ENCODE data around the gene SSMEM1. TPM values are rescaled to one million over a fixed set of nuclear protein-coding genes. Genes with fewer than 3 reads are reported as not detected.

Gene SSMEM1
- total RNA-seq, 1 experiment from 2014 or later = not detected

DNA sequence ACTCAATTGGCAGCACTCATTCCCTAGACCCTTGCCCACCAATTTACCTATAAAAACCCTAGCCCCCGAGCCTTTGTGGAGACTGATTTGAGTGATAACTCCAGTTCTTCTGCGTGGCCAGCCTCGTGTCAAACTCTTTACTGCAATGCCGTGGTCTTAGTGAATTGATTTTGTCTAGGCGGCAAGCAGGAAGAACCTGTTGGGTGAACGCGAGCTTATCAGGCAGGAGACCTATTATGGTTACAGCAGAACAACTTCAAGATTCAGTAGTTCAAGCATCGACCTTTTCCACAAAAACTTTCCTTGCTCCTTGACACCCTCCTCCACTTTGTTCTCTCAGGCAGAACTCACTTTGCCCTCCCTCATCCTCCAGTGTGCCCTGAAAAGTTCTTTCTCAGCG is 12.2 kb downstream of the SSMEM1 start:
- Histone ChIP-seq H3K79me2 (ENCODE audit: insufficient read depth, low read length) (no peaks in the 10 kb centered on the region), H3K4me2 (ENCODE audit: insufficient read depth, insufficient read length, low read length) (no peak overlapping the region), H3K14ac (ENCODE audit: insufficient read depth, low read length) (no peak overlapping the region), H3K79me1 (ENCODE audit: insufficient read depth, low read depth, low read length, poor library complexity, severe bottlenecking) (no peaks in the 10 kb centered on the region), H3K56ac (ENCODE audit: insufficient read length, low read depth, low read length) (no peak overlapping the region), H3K9me3 (ENCODE audit: control insufficient read depth, low read depth, low read length) (no peaks in the 10 kb centered on the region), H2AK5ac (ENCODE audit: insufficient read length, low read length) (no peak overlapping the region), H3T11ph (ENCODE audit: low read length) (no peak overlapping the region), H3K4ac (ENCODE audit: low read depth, low read length) (no peak overlapping the region), H3K9ac (ENCODE audit: extremely low read depth, insufficient read length, low read length) (no peak overlapping the region), H2BK20ac (ENCODE audit: low read depth, low read length, poor library complexity, severe bottlenecking) (no peak overlapping the region), H2BK12ac (ENCODE audit: insufficient read length, low read depth, low read length) (no peak overlapping the region), H2BK120ac (ENCODE audit: low read depth, low read length, poor library complexity, severe bottlenecking) (no peak overlapping the region), H4K8ac (replicated peaks; ENCODE audit: insufficient read length, low read depth, low read length) (no peak overlapping the region), H3K23ac (ENCODE audit: insufficient read length, low read depth, low read length) (no peak overlapping the region), H4K20me1 (ENCODE audit: control insufficient read depth, insufficient read depth, insufficient read length) (no peaks in the 10 kb centered on the region), H3K18ac (ENCODE audit: insufficient read length, low read depth, low read length) (no peak overlapping the region), H2BK15ac (ENCODE audit: low read depth, low read length) (no peak overlapping the region), H3K4me1 (ENCODE audit: insufficient read depth, low read length) (no peaks in the 10 kb centered on the region), H3K27me3 (ENCODE audit: insufficient read depth, low read length) (no peaks in the 10 kb centered on the region), H4K91ac (ENCODE audit: insufficient read length, low read depth, low read length) (no peak overlapping the region), H3K23me2 (ENCODE audit: insufficient read length, low read depth, low read length, poor library complexity, severe bottlenecking) (no peaks in the 10 kb centered on the region), H2BK5ac (ENCODE audit: insufficient read length, low read length) (no peak overlapping the region), H3K27ac (ENCODE audit: insufficient read length, low read depth, low read length) (no peak overlapping the region), H4K5ac (ENCODE audit: insufficient read length, low read depth, low read length) (no peak overlapping the region), H2AFZ (ENCODE audit: low read length) (no peak overlapping the region)
- DNase-seq = no peak
- no peak overlapping the region; a peak in 1 of 7 replicates for H3K27ac Mint-ChIP-seq
- WGBS (ENCODE audit: extremely low coverage, insufficient read length, low lambda C conversion rate) = no CpG with 5 or more reads among the region's 9 CpGs
- H3K27me3 Mint-ChIP-seq (ENCODE audit: low read depth) = peaks cover 5% of the 10 kb centered on the region; the same call in 1 of the 2 replicates
- peaks cover 3 to 4% of the 10 kb centered on the region in 2 experiments; a peak in 2 of 4 replicates for H3K4me1 Mint-ChIP-seq
- peaks cover 0 to 7% (median 0%) of the 10 kb centered on the region in 3 experiments; a peak in 2 of 7 replicates for H3K36me3 Mint-ChIP-seq (ENCODE audit: insufficient read depth in 1 of 3, low read depth in 3 of 3)
- no peak overlapping the region for H3K4me3 Mint-ChIP-seq
- TF ChIP-seq, protein P1, sequence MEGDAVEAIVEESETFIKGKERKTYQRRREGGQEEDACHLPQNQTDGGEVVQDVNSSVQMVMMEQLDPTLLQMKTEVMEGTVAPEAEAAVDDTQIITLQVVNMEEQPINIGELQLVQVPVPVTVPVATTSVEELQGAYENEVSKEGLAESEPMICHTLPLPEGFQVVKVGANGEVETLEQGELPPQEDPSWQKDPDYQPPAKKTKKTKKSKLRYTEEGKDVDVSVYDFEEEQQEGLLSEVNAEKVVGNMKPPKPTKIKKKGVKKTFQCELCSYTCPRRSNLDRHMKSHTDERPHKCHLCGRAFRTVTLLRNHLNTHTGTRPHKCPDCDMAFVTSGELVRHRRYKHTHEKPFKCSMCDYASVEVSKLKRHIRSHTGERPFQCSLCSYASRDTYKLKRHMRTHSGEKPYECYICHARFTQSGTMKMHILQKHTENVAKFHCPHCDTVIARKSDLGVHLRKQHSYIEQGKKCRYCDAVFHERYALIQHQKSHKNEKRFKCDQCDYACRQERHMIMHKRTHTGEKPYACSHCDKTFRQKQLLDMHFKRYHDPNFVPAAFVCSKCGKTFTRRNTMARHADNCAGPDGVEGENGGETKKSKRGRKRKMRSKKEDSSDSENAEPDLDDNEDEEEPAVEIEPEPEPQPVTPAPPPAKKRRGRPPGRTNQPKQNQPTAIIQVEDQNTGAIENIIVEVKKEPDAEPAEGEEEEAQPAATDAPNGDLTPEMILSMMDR (conservative IDR thresholded peaks at IDR 0.05) = no peak
- H3K9me3 Mint-ChIP-seq = peaks cover 0 to 5% of the 10 kb centered on the region in 2 experiments; a peak in 3 of 5 replicates
